KMS-11 (cell line): ENCODE results near the gene MIEF1.

Experiments
- H2AFZ ChIP-seq: fragments of 200-600 bp; sonication (generic); 2 replicates; pipeline ENCODE4 v1.6.1; 2016; ENCODE audit warnings: antibody characterized with exemption, mixed run types, low read depth
- H3K27ac ChIP-seq: fragments of 200-600 bp; sonication (generic); 2 replicates; pipeline ENCODE4 v1.6.1; 2016; ENCODE audit warnings: mild to moderate bottlenecking, mixed run types
- H3K27me3 ChIP-seq: fragments of 200-600 bp; sonication (generic); 2 replicates; pipeline ENCODE4 v1.6.1; 2017; ENCODE audit warnings: mild to moderate bottlenecking, low read depth, mixed run types, moderate library complexity; ENCODE audit not compliant: insufficient read depth
- H3K36me3 ChIP-seq: fragments of 200-600 bp; sonication (generic); 2 replicates; pipeline ENCODE4 v1.6.1; 2017; ENCODE audit warnings: mild to moderate bottlenecking, mixed run types; ENCODE audit not compliant: insufficient read depth
- H3K4me1 ChIP-seq: fragments of 200-600 bp; sonication (generic); 2 replicates; pipeline ENCODE4 v1.6.1; 2016; ENCODE audit warnings: mild to moderate bottlenecking, low read depth, mixed run types; ENCODE audit not compliant: poor library complexity, severe bottlenecking
- H3K4me2 ChIP-seq: fragments of 200-600 bp; sonication (generic); 2 replicates; pipeline ENCODE4 v1.7.0; 2016; ENCODE audit warnings: mild to moderate bottlenecking, mixed run types
- H3K4me3 ChIP-seq: fragments of 200-600 bp; sonication (generic); IDR thresholded peaks from 2 replicates; pipeline ENCODE4 v1.6.1; 2017; ENCODE audit warnings: low read depth, low read length, mixed read lengths; ENCODE audit not compliant: insufficient read depth
- H3K79me2 ChIP-seq: fragments of 200-600 bp; sonication (generic); 2 replicates; pipeline ENCODE4 v1.6.1; 2016; ENCODE audit warnings: low read depth, mixed run types; ENCODE audit not compliant: insufficient read depth
- H3K9ac ChIP-seq: fragments of 200-600 bp; sonication (generic); 2 replicates; pipeline ENCODE4 v1.6.1; 2016; ENCODE audit warnings: mild to moderate bottlenecking, mixed run types
- H4K20me1 ChIP-seq: fragments of 200-600 bp; sonication (generic); 2 replicates; pipeline ENCODE4 v1.6.1; 2016; ENCODE audit warnings: mild to moderate bottlenecking, mixed run types; ENCODE audit not compliant: insufficient read depth
- CTCF ChIP-seq: fragments of 200-600 bp; sonication (generic); conservative IDR thresholded peaks from 2 replicates; pipeline ENCODE4 v1.6.1; 2017; ENCODE audit warnings: low read depth, mild to moderate bottlenecking, antibody characterized with exemption, low read length, moderate library complexity, mixed read lengths

The MIEF1 gene

GRCh38 chr22:39508393-39508792, 6.3 kb downstream of the MIEF1 start:
- H2AFZ ChIP-seq: no peak overlapping the region
- peaks cover 68% of the 10 kb centered on the region for H3K79me2 ChIP-seq
- no peaks in the 10 kb centered on the region for H4K20me1 ChIP-seq
- peaks cover 18% of the 10 kb centered on the region; the same call in 1 of the 2 replicates for H3K36me3 ChIP-seq
- no peaks in the 10 kb centered on the region for H3K27me3 ChIP-seq
- H3K4me2 ChIP-seq: no peak overlapping the region
- H3K27ac ChIP-seq: no peak overlapping the region
- TF ChIP-seq CTCF: no peak
- peaks cover 8% of the 10 kb centered on the region for H3K4me1 ChIP-seq
- H3K4me3 ChIP-seq: no peak overlapping the region
- no peak overlapping the region for H3K9ac ChIP-seq

GRCh38 chr22:39510529-39511149, 8.5 kb downstream of the MIEF1 start:
- no peaks in the 10 kb centered on the region for H3K27me3 ChIP-seq
- H3K36me3 ChIP-seq: peaks cover 20% of the 10 kb centered on the region; the same call in 1 of the 2 replicates
- H3K4me2 ChIP-seq: no peak overlapping the region
- no peak overlapping the region for H3K4me3 ChIP-seq
- H3K79me2 ChIP-seq: peaks cover 49% of the 10 kb centered on the region
- no peak overlapping the region; the same call in 1 of the 2 replicates for H3K27ac ChIP-seq
- no peak overlapping the region for H2AFZ ChIP-seq
- peaks cover 18% of the 10 kb centered on the region for H3K4me1 ChIP-seq
- TF ChIP-seq CTCF: no peak
- H4K20me1 ChIP-seq: 0 out of 2 replicates have a peak, but pooled peaks cover 4% of the 10 kb centered on the region
- H3K9ac ChIP-seq: no peak overlapping the region

- Histone ChIP-seq H3K9ac (no peak overlapping the region), H3K4me2 (no peak overlapping the region), H3K79me2 (peaks cover 46% of the 10 kb centered on the region), H3K36me3 (peaks cover 19% of the 10 kb centered on the region; the same call in 1 of the 2 replicates), H2AFZ (no peak overlapping the region), H3K4me1 (peaks cover 23% of the 10 kb centered on the region), H3K4me3 (no peak overlapping the region), H3K27me3 (no peaks in the 10 kb centered on the region), H4K20me1 (0 out of 2 replicates have a peak, but pooled peaks cover 5% of the 10 kb centered on the region), H3K27ac (no peak overlapping the region)
- TF ChIP-seq CTCF: no peak
These were observed 9.1 kb downstream of the MIEF1 start for GRCh38 chr22:39511226-39511625.

GRCh38 chr22:39512026-39512425, 9.9 kb downstream of the MIEF1 start:
- Histone ChIP-seq H3K4me3 (no peak overlapping the region), H3K4me1 (peaks cover 31% of the 10 kb centered on the region), H3K27ac (no peak overlapping the region), H3K79me2 (peaks cover 49% of the 10 kb centered on the region), H3K36me3 (peaks cover 17% of the 10 kb centered on the region; the same call in 1 of the 2 replicates), H2AFZ (no peak overlapping the region), H4K20me1 (0 out of 2 replicates have a peak, but pooled peaks cover 5% of the 10 kb centered on the region), H3K9ac (no peak overlapping the region), H3K27me3 (no peaks in the 10 kb centered on the region), H3K4me2 (no peak overlapping the region)
- TF ChIP-seq CTCF: no peak
